SK-N-SH (cell line): ENCODE results near the gene PDE11A. TPM values are rescaled to one million over a fixed set of nuclear protein-coding genes. Genes with fewer than 3 reads are reported as not detected.

ENCODE experiments used
- CTCF ChIA-PET: fragments of 300-600, 350-600 bp; formaldehyde crosslinking; extraction: SDS; loops from one replicate; lab custom pipeline; 2021; lab: Yijun Ruan, JAX
- POLR2A ChIA-PET: fragments of 350-600 bp; sonication (Branson Sonifier 250); formaldehyde crosslinking; extraction: SDS; loops from one replicate; lab custom pipeline; 2020; ENCODE audit warnings: antibody characterized with exemption, inconsistent platforms; lab: Yijun Ruan, JAX
- DNase-seq: peaks from one replicate; pipeline ENCODE4 v3.0.0; 2012
- H2AFZ ChIP-seq: fragments of 200-600 bp; sonication (generic); 2 replicates; pipeline ENCODE4 v1.8.1; 2016; ENCODE audit warnings: antibody characterized with exemption, mild to moderate bottlenecking, low read depth
- H3F3A ChIP-seq: fragments of 200-600 bp; sonication (generic); replicated peaks from 2 replicates; pipeline ENCODE3; 2016; ENCODE audit warnings: antibody characterized with exemption, mild to moderate bottlenecking; ENCODE audit not compliant: insufficient read depth
- H3K27ac ChIP-seq, 2 experiments: fragments of 200-500 bp in 1 of 2; fragments of 200-600 bp in 1 of 2; sonication (Bioruptor generic) in 1 of 2; sonication (generic), shearing (Covaris generic) in 1 of 2; 2 replicates each; pipeline versions ENCODE4 v1.5.1 to v1.6.1; 2014 to 2016; ENCODE audit warnings: low read depth in 2 of 2, inconsistent platforms in 1 of 2, low read length in 1 of 2, mild to moderate bottlenecking in 1 of 2, mixed read lengths in 1 of 2
- H3K27me3 ChIP-seq: fragments of 200-600 bp; sonication (generic), shearing (Covaris generic); 2 replicates; pipeline ENCODE4 v1.6.1; 2016; ENCODE audit warnings: mixed run types; ENCODE audit not compliant: insufficient read depth
- H3K36me3 ChIP-seq, 2 experiments: fragments of 200-500 bp in 1 of 2; fragments of 200-600 bp in 1 of 2; sonication (Bioruptor generic) in 1 of 2; sonication (generic) in 1 of 2; replicated peaks in 1 of 2; 2 replicates each; pipeline versions ENCODE3 to v1.5.1; 2014 to 2016; ENCODE audit warnings: low read length in 1 of 2, mild to moderate bottlenecking in 1 of 2; ENCODE audit not compliant: insufficient read depth in 2 of 2, control insufficient read depth in 1 of 2
- H3K4me1 ChIP-seq, 2 experiments: fragments of 200-500 bp in 1 of 2; fragments of 200-600 bp in 1 of 2; sonication (Bioruptor generic) in 1 of 2; sonication (generic), shearing (Covaris generic) in 1 of 2; 2 replicates each; pipeline versions ENCODE4 v1.5.1 to v1.6.1; 2014 to 2016; ENCODE audit warnings: low read depth in 1 of 2, low read length in 1 of 2, mixed run types in 1 of 2; ENCODE audit not compliant: insufficient read depth in 2 of 2, control insufficient read depth in 1 of 2
- H3K4me2 ChIP-seq: fragments of 200-600 bp; sonication (generic), shearing (Covaris generic); 2 replicates; pipeline ENCODE4 v1.6.1; 2017; ENCODE audit warnings: mixed run types
- H3K4me3 ChIP-seq, 2 experiments: fragments of 200-500 bp in 1 of 2; fragments of 200-600 bp in 1 of 2; sonication (Bioruptor generic) in 1 of 2; sonication (generic), shearing (Covaris generic) in 1 of 2; 2 replicates each; pipeline versions ENCODE4 v1.5.1 to v1.8.1; 2014 to 2016; ENCODE audit warnings: low read depth in 2 of 2, inconsistent platforms in 1 of 2, low read length in 1 of 2, mild to moderate bottlenecking in 1 of 2, mixed read lengths in 1 of 2, moderate library complexity in 1 of 2
- H3K79me2 ChIP-seq: fragments of 200-600 bp; sonication (generic); 2 replicates; pipeline ENCODE4 v1.8.1; 2017; ENCODE audit warnings: mild to moderate bottlenecking; ENCODE audit not compliant: insufficient read depth
- H3K9ac ChIP-seq: fragments of 200-600 bp; sonication (generic); 2 replicates; pipeline ENCODE4 v1.6.1; 2017; ENCODE audit warnings: mixed run types
- H3K9me2 ChIP-seq: fragments of 200-600 bp; sonication (generic); 2 replicates; pipeline ENCODE4 v1.6.1; 2017; ENCODE audit warnings: mixed run types
- H3K9me3 ChIP-seq: fragments of 200-600 bp; sonication (generic); 2 replicates; pipeline ENCODE4 v1.6.1; 2017; ENCODE audit warnings: mixed run types, mild to moderate bottlenecking, moderate library complexity
- H4K20me1 ChIP-seq: fragments of 200-600 bp; sonication (generic); 2 replicates; pipeline ENCODE4 v1.6.1; 2017; ENCODE audit warnings: mild to moderate bottlenecking, mixed run types; ENCODE audit not compliant: insufficient read depth
- CHD2 ChIP-seq: fragments of 150-350 bp; IDR thresholded peaks from 2 replicates; pipeline ENCODE4 v1.6.1; 2018; ENCODE audit warnings: low read length; ENCODE audit not compliant: partially characterized antibody
- ELF1 ChIP-seq: IDR thresholded peaks from 2 replicates; pipeline ENCODE4 v1.4.0; 2012
- FOSL2 ChIP-seq: IDR thresholded peaks from 2 replicates; pipeline ENCODE4 v1.4.0; 2012; ENCODE audit warnings: low read depth, mild to moderate bottlenecking, moderate library complexity, borderline replicate concordance
- FOXM1 ChIP-seq: IDR thresholded peaks from 2 replicates; pipeline ENCODE4 v1.4.0; 2012; ENCODE audit warnings: low read depth, mild to moderate bottlenecking
- GABPA ChIP-seq: IDR thresholded peaks from 2 replicates; pipeline ENCODE4 v1.4.0; 2012; ENCODE audit warnings: low read depth, mild to moderate bottlenecking
- MAX ChIP-seq: IDR thresholded peaks from 2 replicates; pipeline ENCODE4 v1.4.0; 2012; ENCODE audit warnings: low read depth
- MXI1 ChIP-seq: IDR thresholded peaks from 2 replicates; pipeline ENCODE4 v1.6.1; 2012; ENCODE audit warnings: mild to moderate bottlenecking, low read depth, low read length, improper control_type of control experiment
- PBX3 ChIP-seq: IDR thresholded peaks from 2 replicates; pipeline ENCODE4; 2012
- RAD21 ChIP-seq: IDR thresholded peaks from 2 replicates; pipeline ENCODE4 v1.6.1; 2012; ENCODE audit warnings: mild to moderate bottlenecking, low read length
- RFX5 ChIP-seq: IDR thresholded peaks from 2 replicates; pipeline ENCODE4 v1.6.1; 2012; ENCODE audit warnings: mild to moderate bottlenecking, improper control_type of control experiment, low read length
- TCF12 ChIP-seq: IDR thresholded peaks from 2 replicates; pipeline ENCODE4 v1.4.0; 2012
- WGBS: methylation state at CpG from one replicate; pipeline ENCODE4 v1.1.6; 2017; ENCODE audit warnings: low lambda C conversion rate; 5-methylcytosine and 5-hydroxymethylcytosine counted together
- polyA plus RNA-seq, 3 experiments: library from polyadenylated mRNA; depleted of rRNA; stranded (reverse); fragments of >200 nt; gene quantifications; 2 replicates each; pipeline ENCODE4 v1.2.3, GENCODE V29; 2012

PDE11A gene
- polyA plus RNA-seq, 1 of the 3 experiments (the other 2 are of a cell fraction): 0.10 TPM

GRCh38 chr2:177705511-177706173 lies 366.9 kb downstream of the PDE11A start:
- H2AFZ ChIP-seq: no peak overlapping the region
- H3K4me2 ChIP-seq: no peak overlapping the region
- H3K4me3 ChIP-seq: no peak overlapping the region
- DNase-seq: no peak
- no peaks in the 10 kb centered on the region for H3K79me2 ChIP-seq
- POLR2A ChIA-PET: no interaction called here
- H3K9me2 ChIP-seq: no peaks in the 10 kb centered on the region
- no peaks in the 10 kb centered on the region for H3F3A ChIP-seq
- no peaks in the 10 kb centered on the region for H3K27me3 ChIP-seq
- H3K27ac ChIP-seq: no peak overlapping the region
- no peaks in the 10 kb centered on the region for H3K9me3 ChIP-seq
- no peak overlapping the region for H3K9ac ChIP-seq
- CTCF ChIA-PET: interaction anchor here (0.8 to 1.1 kb wide), 3 partner anchors 11 to 440 kb away, joined by 3 read pairs; no protein-coding TSS in a partner anchor
- H3K4me1 ChIP-seq: peaks cover 0 to 16% of the 10 kb centered on the region in 2 experiments; a peak in 1 of 4 replicates
- H3K36me3 ChIP-seq: no peaks in the 10 kb centered on the region
- TF ChIP-seq ELF1: no peak
- TF ChIP-seq FOXM1: no peak
- no peak for TF ChIP-seq PBX3
- no peak for TF ChIP-seq MXI1
- TF ChIP-seq FOSL2: no peak
- TF ChIP-seq MAX: no peak
- TF ChIP-seq TCF12: no peak
- TF ChIP-seq RAD21: no peak
- TF ChIP-seq, all 33 proteins: peak for 0
- no peaks in the 10 kb centered on the region for H4K20me1 ChIP-seq
- 70% methylated on average over 4 of the region's 4 CpGs for WGBS

GRCh38 chr2:177703159-177703558 lies 369.4 kb downstream of the PDE11A start:
- no peak overlapping the region for H3K27ac ChIP-seq
- no peak overlapping the region for H2AFZ ChIP-seq
- no peak overlapping the region for H3K9ac ChIP-seq
- TF ChIP-seq RFX5: no peak
- no peak for TF ChIP-seq CHD2
- TF ChIP-seq GABPA: no peak
- TF ChIP-seq FOSL2: no peak
- no peak for TF ChIP-seq ELF1
- no peak for TF ChIP-seq PBX3
- 91% methylated on average over 1 of the region's 1 CpG for WGBS
- ChIA-PET CTCF (no interaction called here), POLR2A (no interaction called here)
- H3K4me3 ChIP-seq: no peak overlapping the region
- H3K4me2 ChIP-seq: no peak overlapping the region
- H3K4me1 ChIP-seq: no peaks in the 10 kb centered on the region; a peak in 1 of 4 replicates
- H3K79me2 ChIP-seq: no peaks in the 10 kb centered on the region
- no peak for DNase-seq
- no peaks in the 10 kb centered on the region for H3K27me3 ChIP-seq
- no peaks in the 10 kb centered on the region for H3K9me2 ChIP-seq
- no peaks in the 10 kb centered on the region for H3K36me3 ChIP-seq
- no peaks in the 10 kb centered on the region for H3K9me3 ChIP-seq
- H3F3A ChIP-seq: no peaks in the 10 kb centered on the region
- H4K20me1 ChIP-seq: no peaks in the 10 kb centered on the region
